ENCODE results near the gene HTRA3.

The HTRA3 gene

GRCh38 chr4:8230033-8230432, 39.5 kb upstream of the HTRA3 start:
- no peak for TF ChIP-seq CTCF (IDR thresholded peaks at IDR 0.05; ENCODE audit: borderline replicate concordance, insufficient read depth, low read depth, low read length)
- no peak overlapping the region for H3K4me3 ChIP-seq (ENCODE audit: low read depth, low read length)

DNA sequence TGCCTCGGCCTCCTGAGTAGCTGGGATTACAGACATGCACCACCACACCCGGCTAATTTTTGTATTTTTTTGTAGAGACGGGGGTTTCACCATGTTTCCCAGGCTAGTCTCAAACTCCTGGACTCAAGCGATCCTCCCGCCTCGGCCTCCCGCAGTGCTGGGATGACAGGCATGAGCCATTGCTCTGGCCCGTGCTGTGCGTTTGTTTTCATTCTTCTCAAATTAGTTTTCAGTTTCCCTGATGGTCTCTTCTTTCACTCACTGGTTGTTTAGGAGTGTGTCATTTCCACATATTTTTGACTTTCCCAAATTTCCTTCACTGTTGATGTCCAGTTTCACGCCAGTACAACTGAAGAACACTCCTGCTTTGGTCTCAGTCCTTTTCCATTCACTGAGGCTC, 38.7 kb upstream of the HTRA3 start:
- TF ChIP-seq CTCF (IDR thresholded peaks at IDR 0.05; ENCODE audit: borderline replicate concordance, insufficient read depth, low read depth, low read length): no peak
- H3K4me3 ChIP-seq (ENCODE audit: low read depth, low read length): no peak overlapping the region

- no peak overlapping the region for H3K4me3 ChIP-seq (ENCODE audit: low read depth, low read length)
- TF ChIP-seq CTCF (IDR thresholded peaks at IDR 0.05; ENCODE audit: borderline replicate concordance, insufficient read depth, low read depth, low read length): no peak
Measured at GRCh38 chr4:8231551-8232049, 38.0 kb upstream of the HTRA3 start.

DNA sequence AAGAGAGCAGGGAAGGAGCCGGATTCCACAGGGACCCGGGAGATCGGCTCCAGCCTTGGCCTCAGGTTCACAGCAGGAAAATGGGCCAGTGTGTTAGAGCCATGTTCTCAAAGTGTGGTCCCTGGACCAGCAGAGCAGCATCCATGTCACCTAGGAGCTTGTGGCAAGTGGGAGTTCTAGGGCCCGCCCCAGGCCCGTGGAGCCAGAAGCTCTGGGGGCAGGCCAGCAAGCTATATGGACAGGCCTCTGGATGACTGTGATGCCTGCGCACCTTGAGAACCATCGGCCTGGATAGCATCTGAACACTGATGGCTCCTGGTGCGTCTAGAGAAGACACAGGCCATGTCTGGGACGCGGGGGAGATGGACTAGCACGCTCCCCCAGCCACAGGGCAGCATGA, 36.8 kb upstream of the HTRA3 start:
- no peak for TF ChIP-seq CTCF (IDR thresholded peaks at IDR 0.05; ENCODE audit: borderline replicate concordance, insufficient read depth, low read depth, low read length)
- H3K4me3 ChIP-seq (ENCODE audit: low read depth, low read length): no peak overlapping the region

DNA sequence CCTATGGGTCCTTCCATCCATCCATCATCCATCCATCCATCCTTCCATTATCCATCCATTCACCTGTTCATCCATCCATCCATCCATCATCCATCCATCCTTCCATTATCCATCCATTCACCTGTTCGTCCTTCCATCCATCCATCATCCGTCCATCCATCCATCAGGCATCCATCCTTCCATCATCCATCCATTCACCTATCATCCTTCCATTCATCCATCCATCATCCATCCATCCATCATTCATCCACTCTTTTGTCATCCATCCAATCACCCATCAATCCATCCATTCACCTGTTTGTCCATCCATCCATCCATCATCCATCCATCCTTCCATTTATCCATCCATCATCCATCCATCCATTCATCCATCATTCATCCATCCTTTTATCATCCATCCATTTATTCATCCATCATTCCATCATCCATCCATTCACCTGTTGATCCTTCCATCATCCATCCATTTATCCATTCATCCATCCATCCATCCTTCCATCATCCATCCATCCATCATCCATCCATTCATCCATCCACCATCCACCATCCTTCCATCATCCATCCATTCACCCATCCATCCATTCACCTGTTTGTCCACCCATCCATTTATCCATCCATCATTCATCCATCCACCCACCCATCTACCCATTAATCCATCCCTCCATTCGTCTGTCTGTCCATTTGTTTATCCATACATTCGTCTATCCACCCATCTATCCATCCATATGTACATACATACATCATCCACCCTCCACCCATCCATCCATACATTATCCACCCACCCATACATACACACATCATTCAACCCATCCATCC, 35.7 kb upstream of the HTRA3 start:
- H3K4me3 ChIP-seq (ENCODE audit: low read depth, low read length): no peak overlapping the region
- no peak for TF ChIP-seq CTCF (IDR thresholded peaks at IDR 0.05; ENCODE audit: borderline replicate concordance, insufficient read depth, low read depth, low read length)

GRCh38 chr4:8234715-8235114, 34.8 kb upstream of the HTRA3 start:
- no peak overlapping the region for H3K4me3 ChIP-seq (ENCODE audit: low read depth, low read length)

More at GRCh38 chr4:8234715-8235114, 34.8 kb upstream of the HTRA3 start:
- TF ChIP-seq CTCF (IDR thresholded peaks at IDR 0.05; ENCODE audit: borderline replicate concordance, insufficient read depth, low read depth, low read length): no peak
